PC-9 (cell line): ENCODE data around the gene SYCN.

Experiments
- CTCF ChIP-seq: fragments of 200-600 bp; sonication (generic); conservative IDR thresholded peaks from 2 replicates; pipeline ENCODE4 v1.6.1; 2017; ENCODE audit warnings: mixed run types, antibody characterized with exemption, mild to moderate bottlenecking, moderate library complexity
- EZH2 ChIP-seq: fragments of 200-600 bp; sonication (generic); IDR thresholded peaks from 2 replicates; pipeline ENCODE4 v1.8.0; 2017; ENCODE audit warnings: antibody characterized with exemption, low read depth

- no peak for TF ChIP-seq CTCF
- no peak for TF ChIP-seq EZH2
Measured at GRCh38 chr19:39157997-39158389, 46.1 kb downstream of the SYCN start.
